ENCODE measurements around the gene ELAPOR1.

The ELAPOR1 gene

DNA sequence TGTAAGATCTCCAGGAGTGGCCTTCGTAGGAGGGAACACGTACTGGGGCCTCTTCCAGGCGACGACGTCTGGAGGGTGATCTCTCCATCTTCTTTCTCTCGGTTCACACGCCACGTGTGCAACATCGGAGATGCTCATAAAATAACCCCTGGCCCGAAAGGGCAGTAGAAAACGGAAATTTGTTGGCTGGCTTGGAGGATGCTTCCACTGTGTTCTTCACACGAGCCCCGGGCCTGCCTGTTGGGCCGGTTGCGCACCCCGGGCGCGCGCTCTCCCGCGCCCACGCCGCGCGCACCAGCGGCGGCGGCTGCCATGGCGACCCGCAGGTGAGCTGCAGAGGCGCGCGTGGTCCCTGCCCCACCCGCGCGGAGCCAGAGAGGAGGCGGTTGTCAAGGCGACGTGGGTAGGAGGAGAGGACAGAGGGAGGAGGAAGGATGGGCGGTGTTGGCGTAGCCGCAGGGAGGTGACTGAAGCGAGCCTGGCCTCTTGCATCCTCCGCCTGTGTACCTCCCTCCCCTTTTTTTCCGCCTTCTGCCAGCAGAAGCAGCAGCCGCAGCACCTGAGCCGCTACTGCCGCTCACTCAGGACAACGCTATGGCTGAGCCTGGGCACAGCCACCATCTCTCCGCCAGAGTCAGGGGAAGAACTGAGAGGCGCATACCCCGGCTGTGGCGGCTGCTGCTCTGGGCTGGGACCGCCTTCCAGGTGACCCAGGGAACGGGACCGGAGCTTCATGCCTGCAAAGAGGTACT, at the start of gene ELAPOR1:
TSS of gene ELAPOR1 (plus strand) at position 526 of the 752 bp plus-strand sequence. CDS start at position 595, 69 bp downstream.
- peak; percentile 61 to 78 (median 77) for DNase-seq (ENCODE audit: low read depth in 3 of 3, low spot score in 1 of 3)

DNA sequence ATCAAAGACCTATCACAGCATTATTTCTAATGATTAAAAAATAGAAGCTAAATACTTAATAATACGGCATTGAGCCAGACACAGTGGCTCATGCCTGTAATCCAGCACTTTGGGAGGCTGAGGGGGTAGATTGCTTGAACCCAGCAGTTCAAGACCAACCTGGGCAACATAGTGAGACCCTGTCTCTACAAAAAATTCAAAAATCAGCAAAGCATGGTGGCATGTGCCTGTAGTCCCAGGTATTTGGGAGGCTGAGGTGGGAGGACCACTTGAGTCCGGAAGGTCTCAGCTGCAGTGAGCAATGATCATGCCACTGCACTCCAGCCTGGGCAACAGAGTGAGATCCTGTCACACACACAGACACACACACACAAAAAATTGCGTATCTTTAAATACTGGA, 48.8 kb upstream of the ELAPOR1 start:
- DNase-seq (ENCODE audit: low read depth in 3 of 3, low spot score in 1 of 3), result no peak

DNA sequence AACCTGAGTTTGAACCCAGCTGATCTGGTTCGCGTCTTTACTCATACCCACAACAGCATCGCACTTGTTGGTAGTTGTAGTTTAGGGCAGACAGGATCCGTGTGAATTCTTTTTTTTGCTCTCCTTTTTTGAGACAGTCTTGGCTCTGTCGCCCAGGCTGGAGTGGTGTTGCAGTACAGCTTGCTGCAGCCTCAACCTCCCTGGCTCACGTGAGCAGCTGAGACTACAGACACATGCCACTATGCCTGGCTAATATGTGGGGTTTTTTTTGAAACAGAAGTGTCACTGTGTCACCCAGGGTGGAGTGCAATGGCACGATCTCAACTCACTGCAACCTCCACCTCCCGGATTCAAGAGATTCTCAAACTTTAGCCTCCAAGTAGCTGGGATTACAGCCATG, 46.0 kb upstream of the ELAPOR1 start:
- no peak for DNase-seq (ENCODE audit: low read depth in 3 of 3, low spot score in 1 of 3)

GRCh38 chr1:109069294-109069693, 44.6 kb upstream of the ELAPOR1 start:
- DNase-seq (ENCODE audit: low read depth in 3 of 3, low spot score in 1 of 3), result no peak

DNA sequence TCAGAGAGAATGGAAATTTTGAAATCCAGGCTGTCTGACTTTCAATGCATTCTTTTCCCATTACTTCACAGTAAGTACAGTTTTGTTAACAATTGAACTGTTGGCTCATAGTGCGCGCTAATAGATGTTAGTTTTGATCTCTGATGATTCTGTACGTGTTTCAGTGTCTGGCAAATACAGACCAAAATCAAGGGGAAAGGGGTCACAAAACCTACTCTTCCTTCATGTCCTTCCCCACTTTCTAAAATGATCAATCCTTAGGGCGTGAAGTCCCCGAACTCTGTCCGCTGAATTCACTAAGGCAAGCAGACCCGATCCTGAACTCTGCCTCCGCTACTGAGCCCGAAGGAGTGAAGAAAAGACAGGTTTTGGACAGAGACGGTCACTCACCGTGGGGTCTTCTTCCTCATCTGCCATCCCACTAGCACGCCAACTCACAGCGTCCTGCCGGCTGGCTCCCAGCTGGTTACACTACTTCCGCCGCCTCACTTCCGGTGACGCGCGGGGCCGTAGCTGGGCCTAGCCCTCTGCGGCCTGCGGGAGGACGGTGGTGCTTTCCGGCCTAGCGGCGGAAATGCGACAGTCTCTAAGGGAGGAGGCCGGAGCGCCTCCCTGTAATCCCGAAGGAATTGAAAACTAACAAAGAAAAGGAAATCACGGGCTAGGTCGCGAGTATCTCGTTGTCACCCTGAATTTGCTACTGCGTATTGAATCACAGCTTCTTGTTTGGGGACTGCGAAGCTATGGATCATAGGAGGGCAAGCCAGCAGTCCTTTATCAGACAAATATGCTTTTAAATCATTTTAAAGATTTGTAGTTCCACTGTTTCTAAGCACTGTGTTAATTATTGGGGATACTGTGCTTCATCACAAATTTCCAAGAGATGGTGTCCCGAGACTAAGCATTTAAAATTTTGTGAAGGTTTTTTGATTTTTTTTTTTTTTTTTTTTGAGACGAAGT, 38.1 kb upstream of the ELAPOR1 start, which contains the start of gene TAF13:
TSS of gene TAF13 (minus strand) at position 473 of the 960 bp plus-strand sequence. CDS start at position 417, 56 bp downstream.
- DNase-seq (ENCODE audit: low read depth in 3 of 3, low spot score in 1 of 3), result peak; percentile 57 to 74 (median 64)

- DNase-seq (ENCODE audit: low read depth in 3 of 3, low spot score in 1 of 3), result no peak
Observed at GRCh38 chr1:109078317-109078716, 35.6 kb upstream of the ELAPOR1 start.

DNA sequence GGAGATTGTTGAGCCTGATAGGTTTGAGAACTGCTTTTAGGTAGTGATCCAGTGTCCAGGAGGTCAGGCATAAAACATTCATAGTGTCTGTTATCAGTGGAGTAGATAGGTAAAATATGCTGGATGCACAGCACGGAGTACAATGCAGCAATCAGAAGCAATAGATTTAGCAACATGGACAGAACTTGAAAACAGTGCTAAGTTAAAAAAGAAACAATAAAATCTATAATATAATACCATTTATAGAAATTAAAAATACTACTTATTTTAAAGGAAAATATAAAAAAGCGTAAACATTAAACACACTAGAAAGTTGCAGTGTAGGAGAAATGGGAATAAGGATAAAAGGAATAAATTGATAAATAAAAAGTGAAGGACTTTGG, 34.7 kb upstream of the ELAPOR1 start:
- DNase-seq (ENCODE audit: low read depth in 3 of 3, low spot score in 1 of 3), result no peak

GRCh38 chr1:109080441-109081082, 33.4 kb upstream of the ELAPOR1 start:
- no peak for DNase-seq (ENCODE audit: low read depth in 3 of 3, low spot score in 1 of 3)

- DNase-seq (ENCODE audit: low read depth in 3 of 3, low spot score in 1 of 3), result no peak
Observed at GRCh38 chr1:109083501-109083900, 30.4 kb upstream of the ELAPOR1 start.

GRCh38 chr1:109083923-109084322, 30.0 kb upstream of the ELAPOR1 start:
- no peak for DNase-seq (ENCODE audit: low read depth in 3 of 3, low spot score in 1 of 3)

- DNase-seq (ENCODE audit: low read depth in 3 of 3, low spot score in 1 of 3), result no peak
Observed at GRCh38 chr1:109084563-109085517, 29.1 kb upstream of the ELAPOR1 start.

- DNase-seq (ENCODE audit: low read depth in 3 of 3, low spot score in 1 of 3), result no peak
Observed at GRCh38 chr1:109089242-109090015, 24.5 kb upstream of the ELAPOR1 start.

GRCh38 chr1:109090196-109091077, 23.5 kb upstream of the ELAPOR1 start, which contains the start of gene TMEM167B:
Gene TMEM167B, plus strand, starts transcription at chr1:109090764. Its CDS starts 109 bp downstream, at chr1:109090873.
- peak; percentile 57 to 68 (median 68) for DNase-seq (ENCODE audit: low read depth in 3 of 3, low spot score in 1 of 3)

GRCh38 chr1:109091078-109091838, 22.7 kb upstream of the ELAPOR1 start:
- DNase-seq (ENCODE audit: low read depth in 3 of 3, low spot score in 1 of 3), result no peak

DNA sequence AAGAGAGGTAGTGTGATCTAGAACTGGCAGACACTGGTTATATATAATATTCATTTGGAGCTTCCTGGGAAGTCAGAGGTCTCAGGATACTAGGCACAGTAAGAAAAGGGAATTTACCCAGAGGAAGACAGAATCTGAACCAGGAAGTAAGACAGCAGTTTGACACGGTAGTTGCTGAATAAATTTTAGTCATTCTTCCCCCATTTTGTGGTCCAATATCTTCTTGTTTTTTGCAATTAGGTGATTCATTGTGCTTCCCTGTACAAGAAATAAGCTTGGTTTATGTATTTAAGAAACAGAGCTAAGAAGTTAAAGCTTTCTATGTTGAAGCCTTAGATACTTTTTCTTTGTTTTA, 22.1 kb upstream of the ELAPOR1 start:
- DNase-seq (ENCODE audit: low read depth in 3 of 3, low spot score in 1 of 3), result no peak

GRCh38 chr1:109094377-109094803, 19.5 kb upstream of the ELAPOR1 start:
- DNase-seq (ENCODE audit: low read depth in 3 of 3, low spot score in 1 of 3), result no peak

DNA sequence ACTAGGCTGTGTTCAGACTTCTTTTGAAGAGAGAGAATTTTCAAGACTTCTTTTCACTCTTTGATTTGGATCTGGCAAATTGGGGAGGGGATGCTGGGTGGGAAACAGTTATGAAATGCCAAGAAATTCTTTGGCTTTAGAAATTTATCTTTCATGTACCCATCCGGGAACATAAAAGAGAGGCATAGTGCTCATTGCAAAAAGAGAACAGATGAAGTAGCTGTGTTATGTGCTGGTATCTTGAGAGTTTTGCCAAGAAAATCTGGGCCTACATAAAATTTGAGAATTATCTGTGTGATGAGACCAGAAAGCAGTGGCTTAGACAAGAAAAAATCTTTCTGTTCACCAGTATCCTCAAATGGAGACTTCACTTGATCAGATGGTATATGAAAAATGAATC, 19.0 kb upstream of the ELAPOR1 start:
- no peak for DNase-seq (ENCODE audit: low read depth in 3 of 3, low spot score in 1 of 3)

DNA sequence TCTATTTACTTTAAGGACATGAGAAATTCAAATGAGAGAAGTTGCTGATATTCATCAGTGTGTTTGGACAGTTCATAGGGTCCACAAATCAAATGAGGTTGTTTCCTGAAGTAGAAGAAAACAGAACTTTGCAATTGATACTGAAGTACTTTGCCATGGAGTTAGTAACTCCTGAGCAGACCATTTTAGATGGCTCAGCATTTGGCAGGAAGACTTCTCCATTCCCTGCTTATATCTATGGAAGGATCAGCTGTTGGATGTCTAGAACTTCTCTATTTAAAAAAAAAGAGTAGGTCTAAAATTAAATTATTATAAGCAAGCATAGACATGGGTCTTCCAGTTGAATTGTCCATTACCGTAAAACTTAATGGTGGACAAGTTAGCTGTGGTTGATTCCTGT, 18.3 kb upstream of the ELAPOR1 start:
- no peak for DNase-seq (ENCODE audit: low read depth in 3 of 3, low spot score in 1 of 3)
